NCI-H187 treated with DMSO at 0.1 percent for 48 hours (cell line): ENCODE data around the gene CYGB.
"Not testable (repeated sequence)": the region's sequence is repeated elsewhere in the genome, so short reads cannot be mapped to it uniquely, and the experiment has no call there.

Source experiments
- DNase-seq: peaks from one replicate; lab custom pipeline; 2025; lab: John Stamatoyannopoulos, UW

The CYGB gene

DNA sequence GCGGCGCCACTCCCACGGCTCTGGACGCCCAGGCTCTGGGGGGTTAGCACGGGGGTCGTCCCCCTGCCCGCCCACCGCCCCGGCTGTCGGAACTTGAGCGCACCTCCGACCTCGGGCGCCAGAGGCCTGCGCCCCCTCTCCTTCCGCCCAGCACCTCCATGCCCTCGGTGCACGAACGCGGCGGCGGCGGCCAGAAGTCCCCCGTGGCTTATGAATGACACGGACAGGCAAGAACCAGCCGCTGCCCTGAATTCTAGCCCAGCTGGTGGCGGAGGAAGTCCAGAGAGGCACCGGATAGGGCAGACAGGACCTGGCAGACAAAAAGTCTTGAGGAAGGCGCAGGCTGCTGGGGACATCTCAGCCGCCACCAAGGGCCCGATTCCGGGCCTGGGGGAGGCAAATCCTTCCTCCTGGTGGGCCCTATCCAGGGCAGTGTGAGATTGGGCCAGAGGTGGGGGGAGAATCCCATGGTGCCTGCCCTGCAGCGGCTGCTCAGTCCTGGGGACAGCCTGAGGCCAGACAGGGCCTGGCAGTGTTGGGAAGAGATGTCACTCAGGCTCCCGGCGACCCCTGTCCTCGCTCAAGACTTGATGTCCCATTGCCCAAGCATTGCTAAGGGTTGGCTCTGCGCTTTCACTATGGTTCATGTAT is 897 bp upstream of the CYGB start:
- no peak for DNase-seq

DNA sequence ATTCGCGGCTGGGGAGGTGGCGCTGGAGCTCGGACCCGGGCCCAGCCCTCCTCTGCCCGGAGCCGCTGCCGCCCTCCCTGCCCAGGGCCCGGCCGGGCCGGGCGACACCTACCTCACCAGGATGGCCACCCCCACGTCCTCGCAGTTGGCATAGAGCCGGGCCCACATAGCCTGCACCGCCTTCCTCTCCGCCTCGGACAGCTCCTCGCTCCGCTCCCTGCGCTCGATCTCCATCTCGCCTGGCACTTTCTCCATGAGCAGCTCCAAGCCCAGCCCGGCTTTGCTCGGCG is 276 bp downstream of the CYGB start:
- no peak for DNase-seq

DNA sequence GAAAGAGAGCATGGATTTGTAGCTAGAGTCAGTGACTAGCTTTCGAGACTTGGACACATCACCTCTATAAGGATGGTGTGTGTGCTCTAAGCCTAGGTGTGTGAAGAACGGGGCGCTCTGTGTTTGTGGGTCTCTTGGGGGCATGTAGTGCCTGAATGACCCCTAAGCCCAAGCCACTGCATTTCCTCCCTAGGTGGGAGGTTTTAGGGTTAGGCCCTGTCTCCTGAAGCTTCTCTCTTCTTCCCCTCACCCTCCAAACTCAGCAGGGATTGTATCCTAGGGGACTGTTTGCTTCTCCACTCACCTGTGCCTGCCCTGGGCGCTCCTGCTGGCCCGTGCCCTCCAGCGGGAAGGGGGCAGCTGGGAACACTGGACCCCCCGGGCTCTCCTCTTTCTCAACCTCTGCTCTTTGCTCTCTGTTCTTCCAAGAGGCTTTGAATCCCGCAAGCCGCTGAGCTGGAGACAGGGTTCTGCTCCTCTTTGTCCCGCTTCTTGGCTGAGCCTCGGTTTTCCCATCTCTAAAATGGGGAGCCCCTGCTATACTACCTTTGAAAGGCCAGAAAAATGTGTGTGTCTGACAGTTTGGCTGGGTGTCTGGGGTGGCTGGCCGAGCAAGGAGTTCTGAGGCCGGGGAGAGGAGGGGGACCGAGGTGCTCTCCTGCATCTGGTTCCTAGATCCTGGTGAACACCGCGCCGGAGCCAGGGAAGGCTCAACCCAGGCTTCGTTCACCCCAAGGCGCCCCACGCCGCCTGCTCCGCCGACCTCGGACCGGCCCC is 810 bp downstream of the CYGB start:
- no peak for DNase-seq

DNA sequence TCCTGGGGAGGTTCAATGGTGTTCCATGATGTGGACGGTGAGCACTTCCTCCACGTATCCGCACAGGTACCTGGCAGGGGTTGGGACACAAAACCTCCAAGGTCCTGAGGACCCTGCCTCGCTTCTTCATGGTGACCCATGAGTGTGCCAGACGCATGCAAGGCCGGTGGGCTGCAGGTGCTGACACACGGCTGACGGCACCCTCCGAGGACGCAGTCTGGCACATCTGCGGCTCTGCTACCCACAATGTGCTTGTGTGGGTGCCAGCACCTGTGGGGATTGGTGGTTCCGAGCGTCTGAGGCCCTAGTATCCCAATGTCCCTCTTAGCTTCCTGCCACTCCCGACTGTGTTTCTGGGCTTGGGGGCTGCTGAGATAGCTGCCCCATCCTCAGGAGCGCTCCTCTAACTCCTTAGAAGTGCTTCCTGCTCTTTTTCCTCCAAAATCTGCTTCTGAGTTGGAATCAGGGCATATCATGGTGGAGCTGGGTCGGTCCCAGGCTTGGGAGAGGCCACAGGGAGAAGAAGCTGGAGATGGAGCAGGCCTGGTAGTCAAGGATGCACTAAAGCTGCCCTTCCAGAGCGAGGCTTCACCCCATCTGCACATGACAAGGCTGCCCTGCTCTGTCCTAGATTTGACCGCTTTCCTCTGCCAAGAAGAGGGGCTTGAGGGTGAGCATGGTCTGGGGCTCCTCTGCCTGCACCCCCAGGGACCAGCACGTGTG is 1.6 kb downstream of the CYGB start:
- no peak for DNase-seq

DNA sequence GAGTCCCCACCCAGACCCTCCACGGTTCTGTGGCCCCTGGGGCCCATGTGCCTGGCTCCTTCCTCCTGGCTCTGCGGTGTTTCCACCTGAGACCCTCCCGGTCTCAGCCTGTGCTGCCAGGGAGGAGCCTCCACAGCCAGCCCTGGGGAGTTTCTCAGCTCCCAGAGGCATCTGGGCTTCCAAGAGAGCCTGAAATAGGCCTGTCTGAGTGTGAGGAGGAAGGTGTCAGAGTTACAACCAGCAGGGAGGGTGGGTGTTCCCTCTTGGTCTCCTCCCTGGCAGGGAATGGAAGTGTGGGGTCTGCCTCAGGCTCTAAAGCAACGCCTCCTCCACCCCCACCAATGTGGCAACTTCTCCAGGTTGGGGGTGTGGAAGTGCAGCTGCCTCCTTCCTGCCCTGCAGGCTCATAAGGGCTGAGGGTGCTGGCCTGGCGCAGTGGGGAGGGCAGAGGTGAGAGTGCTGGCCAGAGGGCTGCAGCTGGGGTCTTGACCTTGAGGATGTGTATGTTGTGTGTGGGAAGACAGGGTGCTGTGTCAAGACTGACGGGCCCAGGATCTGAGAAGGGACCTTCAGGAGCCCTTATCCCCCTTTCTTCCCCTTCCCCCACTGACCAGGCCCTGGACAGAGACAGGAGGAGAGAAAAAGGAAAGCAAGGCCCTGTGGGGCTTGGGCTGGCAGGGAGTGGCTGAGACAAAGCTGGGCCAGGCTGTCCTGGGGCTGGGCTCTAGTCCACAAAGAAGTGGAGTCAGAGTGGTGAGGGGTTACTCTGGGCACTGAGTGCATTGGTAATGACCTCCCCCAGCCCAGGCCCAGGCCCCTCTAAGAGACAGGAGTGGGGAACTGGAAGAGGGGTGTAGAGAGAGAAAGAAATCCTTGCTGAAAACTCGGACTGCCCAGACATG is 2.4 kb downstream of the CYGB start:
- DNase-seq, result no peak

DNA sequence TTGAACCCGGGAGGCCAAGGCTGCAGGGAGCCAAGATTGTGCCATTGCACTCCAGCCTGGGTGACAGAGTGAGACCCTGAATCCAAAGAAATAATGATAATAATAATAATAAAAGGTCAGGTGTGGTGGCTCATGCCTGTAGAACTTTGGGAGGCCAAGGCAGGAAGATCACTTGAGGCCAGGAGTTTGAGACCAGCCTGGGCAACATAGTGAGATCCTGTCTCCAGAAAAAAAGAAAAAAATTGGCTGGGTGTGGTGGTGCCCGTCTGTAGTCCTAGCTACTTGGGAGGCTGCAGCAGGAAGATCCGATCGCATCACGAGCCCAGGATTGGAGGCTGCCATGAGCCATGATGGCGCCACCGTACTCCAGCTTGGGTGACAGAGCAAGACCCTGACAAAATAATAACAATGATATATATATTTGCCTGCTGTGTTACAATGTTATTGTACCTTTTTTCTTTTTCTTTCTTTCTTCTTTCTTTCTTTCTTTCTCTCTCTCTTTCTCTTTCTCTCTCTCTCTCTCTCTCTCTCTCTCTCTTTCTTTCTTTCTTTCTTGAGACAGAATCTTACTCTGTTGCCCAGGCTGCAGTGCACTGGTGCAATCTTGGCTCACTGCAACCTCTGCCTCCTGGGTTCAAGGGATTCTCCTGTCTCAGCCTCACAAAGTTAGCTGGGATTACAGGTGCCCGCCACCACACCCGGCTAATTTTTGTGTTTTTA is 3.7 kb downstream of the CYGB start:
- DNase-seq, result not testable (repeated sequence)

DNA sequence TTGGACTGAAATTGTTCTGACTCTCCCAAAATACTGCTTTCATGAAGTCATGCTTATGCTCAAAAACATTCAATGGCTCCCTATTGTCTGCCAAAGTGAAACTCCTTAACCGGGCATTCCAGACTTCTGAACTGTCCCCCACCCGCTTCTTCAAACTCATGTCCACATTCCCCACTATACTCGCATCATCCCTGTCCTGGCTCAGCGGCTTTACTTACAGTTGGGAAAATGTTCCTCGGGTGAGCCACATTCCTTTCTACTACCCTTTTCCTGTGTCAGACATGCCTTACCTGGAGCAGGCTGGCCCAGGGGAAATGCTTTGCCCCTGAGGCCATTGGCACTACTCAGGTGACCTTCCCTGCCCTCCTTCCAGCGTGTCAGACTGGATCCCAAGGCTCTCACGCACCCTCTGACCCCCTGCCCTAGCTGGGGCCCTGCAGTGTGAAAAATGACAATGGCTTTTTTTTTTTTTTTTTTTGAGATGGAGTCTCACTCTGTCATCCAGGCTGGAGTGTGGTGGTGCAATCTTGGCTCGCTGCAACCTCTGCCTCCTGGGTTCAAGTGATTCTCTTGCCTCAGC is 5.3 kb downstream of the CYGB start:
- DNase-seq, result no peak

DNA sequence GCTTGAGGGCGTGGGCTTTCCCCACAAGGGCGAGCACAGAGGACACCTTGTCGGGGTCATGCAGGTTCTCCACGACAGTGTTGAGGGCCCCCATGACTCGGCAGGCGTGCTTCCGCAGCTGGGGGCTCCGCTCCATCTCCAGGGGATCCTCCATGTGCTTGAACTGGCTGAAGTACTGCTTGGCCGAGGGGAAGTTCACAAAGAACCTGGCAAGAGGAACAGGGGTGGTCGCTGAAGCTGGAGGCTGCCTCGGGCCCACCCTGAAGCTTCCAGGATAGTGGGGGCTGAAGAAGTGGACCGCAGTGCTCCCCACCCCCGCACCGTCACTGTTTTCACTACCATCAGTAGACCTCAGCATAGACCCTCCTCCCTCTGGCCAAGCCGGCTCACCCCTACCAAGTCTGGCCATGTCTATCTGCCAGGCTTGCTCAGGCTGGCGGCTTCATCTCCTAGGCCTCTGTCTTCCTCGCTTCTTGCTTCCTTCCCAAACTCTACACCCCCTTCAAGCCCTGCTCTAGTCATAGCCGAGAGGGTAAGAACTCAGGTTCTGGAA is 5.9 kb downstream of the CYGB start:
- no peak for DNase-seq

DNA sequence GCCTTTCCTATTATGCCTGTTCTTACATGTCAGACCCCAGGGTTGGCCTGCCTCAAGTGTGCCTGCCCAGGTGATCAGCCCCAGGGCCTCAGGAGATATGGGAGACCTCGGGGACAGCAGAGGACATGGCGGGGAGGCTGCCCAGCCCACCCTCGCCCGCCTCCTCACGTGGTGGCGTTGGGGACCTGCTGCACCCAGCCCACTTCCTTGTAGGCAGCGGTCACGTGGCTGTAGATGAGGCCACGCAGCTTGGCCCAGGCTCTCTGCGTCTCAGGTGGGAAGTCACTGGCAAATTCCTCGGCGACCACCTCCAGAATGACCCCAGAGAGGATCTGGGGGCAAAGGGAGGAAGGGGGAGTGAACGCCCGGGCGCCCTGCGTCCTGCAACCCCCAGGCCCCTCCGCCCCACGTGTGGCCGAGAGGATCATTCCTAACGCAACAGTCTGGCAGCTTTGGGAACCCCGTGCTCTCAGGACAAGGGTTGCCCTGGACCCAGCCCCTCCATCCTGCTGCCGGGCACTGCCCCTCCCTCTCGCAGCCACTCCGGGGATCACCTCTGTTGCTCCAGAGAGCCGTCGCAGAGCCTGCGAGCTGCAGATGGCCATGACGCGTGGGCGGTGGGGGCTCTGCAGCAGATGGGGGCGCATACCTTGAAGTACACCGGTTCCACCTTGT is 6.6 kb downstream of the CYGB start:
- DNase-seq, result no peak

DNA sequence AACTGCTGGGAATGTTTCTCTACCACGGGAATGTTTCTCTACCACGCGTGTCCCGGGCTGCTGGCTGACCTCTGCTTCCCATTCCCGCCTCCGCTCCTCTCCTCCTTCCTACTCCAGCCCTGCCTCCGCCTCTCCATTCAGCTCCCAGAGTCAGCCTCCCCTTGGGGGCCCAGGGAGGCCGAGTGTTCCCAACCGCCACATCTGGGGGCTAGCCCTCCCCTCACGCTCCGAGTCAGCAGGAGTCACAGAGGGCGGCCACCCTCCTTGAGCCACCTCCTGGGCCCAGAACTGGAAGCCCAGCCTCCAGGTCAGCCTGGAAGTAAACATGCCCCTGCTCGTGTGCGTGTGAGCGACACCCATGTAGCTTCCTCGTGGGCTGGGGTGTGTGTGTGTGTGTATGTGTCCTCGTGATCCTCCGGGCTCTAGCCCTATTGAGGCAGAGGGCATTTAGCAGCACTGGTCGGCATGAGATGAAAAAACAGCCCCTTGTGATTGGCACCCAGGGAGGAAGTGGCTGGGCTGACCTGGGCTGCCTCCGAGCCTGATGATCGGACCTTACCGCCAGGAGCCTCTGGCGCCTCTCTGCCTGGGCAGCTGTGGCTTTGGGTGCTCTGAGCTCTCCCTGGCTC is 7.3 kb downstream of the CYGB start:
- DNase-seq, result no peak

DNA sequence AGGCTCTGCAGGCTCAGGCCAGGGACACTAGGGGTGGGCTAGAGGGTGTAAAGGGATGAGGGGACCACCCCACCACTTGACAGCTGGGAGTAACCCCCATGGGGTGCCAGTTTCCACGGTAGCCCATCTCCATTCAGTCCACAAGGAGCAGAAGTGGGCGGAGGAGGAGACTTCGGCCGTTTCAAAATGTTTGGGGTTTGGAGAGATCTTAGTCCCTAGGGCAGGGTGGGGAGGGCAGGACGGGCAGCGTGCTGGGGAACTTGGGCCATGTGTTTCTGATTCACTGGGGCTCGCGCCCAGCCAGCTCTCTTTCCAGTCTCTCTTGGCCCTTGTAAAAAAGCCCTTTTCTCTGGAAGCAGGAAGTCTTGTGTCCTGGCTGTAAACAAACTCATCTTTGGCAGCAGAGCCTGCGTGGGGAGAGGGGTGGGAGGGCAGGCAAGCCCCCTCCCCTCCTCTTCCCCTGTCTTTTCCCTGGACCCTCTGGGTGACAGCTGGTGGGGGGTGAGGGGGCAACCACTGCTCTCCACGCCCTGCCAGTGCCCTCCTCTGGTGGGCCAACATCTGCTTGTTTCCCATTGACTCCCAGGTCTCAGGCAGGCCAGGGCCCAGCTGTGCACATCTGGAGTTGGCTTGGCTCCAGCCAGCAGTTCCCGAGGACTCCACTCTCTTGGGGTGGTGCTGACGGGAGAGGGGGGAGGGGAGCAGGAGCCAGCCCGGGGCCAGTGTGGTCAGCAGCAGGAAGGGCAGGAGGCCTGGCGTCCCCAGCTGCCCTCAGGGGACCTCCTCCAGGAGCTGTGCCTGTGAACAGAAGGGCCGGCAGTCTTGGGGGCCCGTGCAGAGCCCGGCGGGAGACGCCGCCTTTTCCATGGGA is 8.1 kb downstream of the CYGB start:
- no peak for DNase-seq

DNA sequence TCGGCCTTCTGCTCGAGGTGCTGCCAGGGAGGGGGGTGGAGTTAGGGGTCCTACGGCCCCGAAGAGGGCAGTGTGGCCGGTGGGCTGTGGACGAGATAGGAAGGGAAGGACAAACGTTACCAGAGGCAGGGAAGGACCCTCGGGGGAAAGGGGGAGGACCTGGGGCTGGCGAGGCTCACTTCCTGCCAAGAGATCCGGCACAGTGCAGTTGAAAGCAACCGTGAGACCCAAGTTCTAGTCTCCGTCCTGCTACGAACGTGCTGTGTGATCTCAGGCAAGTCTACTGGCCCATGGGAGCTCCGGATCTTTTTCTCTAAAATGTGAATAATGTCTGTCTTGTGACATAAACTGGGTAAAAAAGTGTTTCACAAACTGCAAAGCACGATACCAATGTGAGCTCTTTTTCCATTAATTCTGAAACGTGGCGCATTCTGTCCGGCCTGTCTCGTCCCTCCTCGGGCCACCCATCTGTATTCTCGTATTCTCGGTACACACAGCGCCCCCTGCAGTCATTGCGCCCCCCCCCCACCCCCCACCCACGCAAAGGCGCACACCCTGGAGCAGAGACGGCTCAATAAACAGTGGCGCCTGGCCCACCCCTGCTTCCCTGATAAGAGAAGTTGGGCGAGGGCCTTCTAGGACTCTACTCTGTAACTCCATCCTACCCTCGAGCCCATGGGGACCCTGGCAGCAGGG is 8.8 kb downstream of the CYGB start:
- no peak for DNase-seq

DNA sequence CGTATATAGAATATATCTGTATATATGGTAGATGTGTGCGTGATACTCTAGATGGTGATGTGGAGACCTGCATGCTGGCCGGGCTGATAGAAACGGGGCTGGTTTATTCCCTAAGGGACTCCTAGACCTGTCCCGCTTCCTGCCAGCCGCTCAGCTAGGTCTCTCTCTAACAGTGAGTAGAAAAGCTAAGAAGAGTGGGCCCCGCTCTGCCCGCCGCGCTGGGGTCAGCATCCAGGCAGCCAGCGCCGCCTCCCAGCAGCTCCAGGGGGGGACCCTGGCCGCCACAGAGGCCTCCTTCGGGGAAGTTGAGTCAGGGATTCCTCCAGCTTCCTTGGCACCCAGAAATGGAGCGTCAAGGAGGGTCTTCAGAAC is 9.4 kb downstream of the CYGB start:
- no peak for DNase-seq

DNA sequence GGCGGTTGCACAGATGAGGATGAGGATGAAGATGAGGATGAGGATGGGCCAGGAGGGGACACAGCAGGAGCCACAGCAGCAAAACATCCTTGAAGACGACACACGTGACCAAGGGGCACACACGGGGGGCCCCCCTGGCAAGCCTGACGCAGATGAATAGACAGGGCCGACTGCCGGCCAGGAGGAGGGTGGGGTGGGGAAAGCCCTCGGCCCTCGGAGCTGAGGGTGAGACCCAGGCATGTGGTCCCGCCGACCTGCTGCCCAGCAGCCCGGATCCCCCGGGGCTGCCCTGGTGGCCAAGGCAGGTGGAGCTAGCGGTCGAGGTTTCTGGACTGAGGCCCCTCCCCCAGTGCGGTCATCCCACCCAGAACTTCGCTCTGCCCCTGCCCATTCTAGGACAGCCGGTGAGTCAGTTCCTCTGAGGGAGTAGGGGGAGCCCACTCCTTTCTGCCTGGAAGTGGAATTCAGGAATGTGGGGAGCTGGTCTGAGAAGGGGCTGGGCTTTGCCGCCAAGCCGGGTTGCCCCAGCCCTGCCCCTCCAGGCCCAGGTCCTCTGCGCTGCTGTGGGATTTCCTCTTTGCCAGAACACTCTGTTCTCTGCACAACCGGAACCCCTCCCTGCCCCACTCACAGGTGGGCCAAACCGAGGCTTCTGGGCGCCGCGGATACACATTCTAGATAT is 9.9 kb downstream of the CYGB start:
- no peak for DNase-seq

DNA sequence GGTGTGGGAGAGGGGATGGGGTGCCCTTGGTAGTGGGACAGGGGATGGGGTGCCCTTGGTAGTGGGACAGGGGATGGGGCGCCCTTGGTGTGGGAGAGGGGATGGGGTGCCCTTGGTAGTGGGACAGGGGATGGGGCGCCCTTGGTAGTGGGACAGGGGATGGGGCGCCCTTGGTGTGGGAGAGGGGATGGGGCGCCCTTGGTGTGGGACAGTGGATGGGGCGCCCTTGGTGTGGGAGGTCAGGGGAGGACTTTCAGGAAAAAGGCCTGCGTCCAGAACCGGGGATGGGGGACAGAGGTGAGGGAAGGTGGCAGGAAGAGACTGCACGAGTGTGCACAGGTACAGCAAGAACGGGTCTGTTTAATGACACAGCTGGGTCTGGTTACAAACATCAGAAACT is 10.5 kb downstream of the CYGB start:
- not testable (repeated sequence) for DNase-seq

DNA sequence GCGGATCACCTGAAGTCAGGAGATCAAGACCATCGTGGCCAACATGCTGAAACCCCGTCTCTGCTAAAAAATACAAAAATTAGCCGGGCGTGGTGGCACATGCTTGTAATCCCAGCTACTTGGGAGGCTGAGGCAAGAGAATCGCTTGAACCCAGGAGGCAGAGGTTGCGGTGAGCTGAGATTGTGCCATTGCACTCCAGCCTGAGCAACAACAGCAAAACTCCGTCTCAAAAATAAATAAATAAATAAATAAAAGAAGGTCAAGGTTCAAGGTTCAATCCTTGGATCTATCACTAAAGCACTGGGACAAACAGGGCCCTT is 12.0 kb downstream of the CYGB start:
- not testable (repeated sequence) for DNase-seq

DNA sequence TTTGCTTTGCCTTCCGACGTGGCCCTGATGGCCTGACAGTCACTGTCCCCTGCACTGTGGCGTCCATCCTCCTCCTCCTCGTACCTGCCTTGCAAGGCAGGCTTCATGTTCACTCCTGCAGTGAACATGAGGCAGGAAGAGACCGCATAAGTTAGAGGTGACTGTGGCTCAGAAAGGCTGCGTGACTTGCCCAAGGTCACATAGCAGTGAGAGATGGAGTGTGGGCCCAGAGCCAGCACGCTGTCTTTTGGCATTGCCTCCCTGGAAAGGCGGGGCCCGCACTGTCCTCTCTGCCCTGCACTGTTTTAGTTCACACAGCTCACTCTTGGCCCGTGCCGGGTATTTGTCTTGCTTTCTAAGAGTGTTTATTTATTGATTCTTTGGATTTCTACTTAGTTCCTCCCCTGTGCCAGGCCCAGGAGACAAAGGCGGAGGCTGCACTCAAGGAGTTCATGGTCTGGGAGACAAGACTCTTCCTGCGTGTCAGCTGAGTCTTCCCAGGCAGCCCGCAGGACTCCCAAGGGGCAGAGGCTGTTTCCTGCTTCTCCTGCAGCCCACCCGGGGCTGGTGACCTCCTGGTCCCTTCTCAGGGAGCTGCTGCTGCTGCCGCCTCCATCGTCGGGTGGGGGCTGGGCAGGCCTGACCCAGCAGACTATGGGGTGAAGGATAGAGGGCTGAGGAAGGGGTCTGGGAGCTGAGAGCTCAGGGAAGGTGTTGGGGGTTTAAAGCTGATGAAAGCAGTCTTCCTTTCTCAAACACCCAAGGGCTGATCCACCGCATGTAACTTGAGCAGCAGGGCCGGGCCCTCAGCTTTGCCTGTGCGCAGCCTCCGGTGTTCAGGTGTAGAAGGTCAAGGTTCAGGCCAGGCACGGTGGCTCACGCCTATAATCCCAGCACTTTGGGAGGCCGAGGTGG is 12.7 kb downstream of the CYGB start:
- DNase-seq, result no peak
